ENCODE data around the gene NCAPD3. TPM values are rescaled to one million over a fixed set of nuclear protein-coding genes. Genes with fewer than 3 reads are reported as not detected.

NCAPD3 gene
- total RNA-seq, 1 donor from 2014 or later: 25.4 TPM

GRCh38 chr11:134145715-134146114 lies 78.1 kb downstream of the NCAPD3 start:
- DNase-seq (ENCODE audit: low spot score): no peak
- no peak overlapping the region for H3K4me3 Mint-ChIP-seq (ENCODE audit: unreplicated experiment)
- H3K27me3 Mint-ChIP-seq (ENCODE audit: unreplicated experiment): peaks cover 12% of the 10 kb centered on the region
- no peaks in the 10 kb centered on the region for H3K9me3 Mint-ChIP-seq (ENCODE audit: unreplicated experiment)
- no peak for TF ChIP-seq CTCF (IDR thresholded peaks at IDR 0.05; ENCODE audit: unreplicated experiment)
- H3K4me1 Mint-ChIP-seq (ENCODE audit: unreplicated experiment): peaks cover 41% of the 10 kb centered on the region
- H3K27ac Mint-ChIP-seq (ENCODE audit: unreplicated experiment): no peak overlapping the region
- H3K36me3 Mint-ChIP-seq (ENCODE audit: low read depth, unreplicated experiment): peaks cover 75% of the 10 kb centered on the region

GRCh38 chr11:134144744-134145143 lies 79.0 kb downstream of the NCAPD3 start:
- Mint-ChIP-seq H3K4me3 (ENCODE audit: unreplicated experiment) (peak overlapping the region; percentile 51), H3K4me1 (ENCODE audit: unreplicated experiment) (peaks cover 42% of the 10 kb centered on the region), H3K27me3 (ENCODE audit: unreplicated experiment) (peaks cover 12% of the 10 kb centered on the region), H3K36me3 (ENCODE audit: low read depth, unreplicated experiment) (peaks cover 76% of the 10 kb centered on the region), H3K9me3 (ENCODE audit: unreplicated experiment) (no peaks in the 10 kb centered on the region), H3K27ac (ENCODE audit: unreplicated experiment) (peak overlapping the region; percentile 64)
- no peak for DNase-seq (ENCODE audit: low spot score)
- TF ChIP-seq CTCF (IDR thresholded peaks at IDR 0.05; ENCODE audit: unreplicated experiment): no peak

DNA sequence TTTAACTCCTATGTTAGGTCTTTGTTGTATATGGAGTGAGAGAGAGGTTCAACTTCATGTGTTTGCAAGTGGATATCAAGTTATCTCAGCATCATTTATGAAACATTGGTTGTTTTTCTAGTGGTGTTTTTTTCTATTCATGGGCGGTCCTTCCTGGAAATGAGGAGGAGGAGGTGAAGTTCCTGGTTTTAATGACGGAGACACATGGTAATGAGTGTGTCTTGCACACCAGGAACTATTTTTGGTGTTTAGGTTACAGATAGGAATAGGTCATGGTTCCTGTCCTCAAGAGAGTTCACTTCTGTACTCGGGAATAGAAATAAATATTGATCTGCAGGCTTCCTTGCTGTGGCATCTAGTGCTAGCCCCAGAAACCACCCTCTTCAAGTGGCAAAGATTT lies 80.0 kb downstream of the NCAPD3 start:
- no peak overlapping the region for H3K27ac Mint-ChIP-seq (ENCODE audit: unreplicated experiment)
- DNase-seq (ENCODE audit: low spot score): no peak
- H3K36me3 Mint-ChIP-seq (ENCODE audit: low read depth, unreplicated experiment): peaks cover 72% of the 10 kb centered on the region
- no peaks in the 10 kb centered on the region for H3K9me3 Mint-ChIP-seq (ENCODE audit: unreplicated experiment)
- H3K27me3 Mint-ChIP-seq (ENCODE audit: unreplicated experiment): peaks cover 12% of the 10 kb centered on the region
- peaks cover 51% of the 10 kb centered on the region for H3K4me1 Mint-ChIP-seq (ENCODE audit: unreplicated experiment)
- peak overlapping the region; percentile 69 for H3K4me3 Mint-ChIP-seq (ENCODE audit: unreplicated experiment)
- TF ChIP-seq CTCF (IDR thresholded peaks at IDR 0.05; ENCODE audit: unreplicated experiment): no peak

GRCh38 chr11:134142536-134142935 lies 81.2 kb downstream of the NCAPD3 start:
- Mint-ChIP-seq H3K36me3 (ENCODE audit: low read depth, unreplicated experiment) (peaks cover 60% of the 10 kb centered on the region), H3K27ac (ENCODE audit: unreplicated experiment) (no peak overlapping the region)

More at GRCh38 chr11:134142536-134142935, 81.2 kb downstream of the NCAPD3 start:
- peaks cover 11% of the 10 kb centered on the region for H3K27me3 Mint-ChIP-seq (ENCODE audit: unreplicated experiment)
- no peak for DNase-seq (ENCODE audit: low spot score)
- peaks cover 51% of the 10 kb centered on the region for H3K4me1 Mint-ChIP-seq (ENCODE audit: unreplicated experiment)
- H3K4me3 Mint-ChIP-seq (ENCODE audit: unreplicated experiment): peak overlapping the region; percentile 44
- no peaks in the 10 kb centered on the region for H3K9me3 Mint-ChIP-seq (ENCODE audit: unreplicated experiment)
- no peak for TF ChIP-seq CTCF (IDR thresholded peaks at IDR 0.05; ENCODE audit: unreplicated experiment)

Measured in endothelial cell (in vitro differentiated cells).